ENCODE data around the gene DST.

DST gene

DNA sequence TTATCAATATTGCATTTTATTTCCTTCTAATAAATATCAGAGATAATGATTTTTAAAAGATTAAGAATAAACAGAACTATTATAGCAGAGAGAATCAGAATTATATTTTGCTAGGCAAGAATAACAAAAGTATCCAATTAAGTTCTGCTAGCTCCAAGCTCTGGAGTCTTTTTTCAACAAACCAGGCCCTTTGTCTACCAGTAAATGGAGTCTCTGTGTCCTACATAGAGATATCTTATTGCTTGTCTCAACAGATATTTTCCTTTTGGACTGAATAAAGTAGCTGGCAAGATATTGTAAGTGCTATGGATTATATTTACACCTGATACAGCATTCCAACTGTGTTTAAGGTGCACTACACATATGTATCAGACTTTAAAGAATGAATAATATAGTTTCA, 107.1 kb downstream of the DST start:
- no peak for DNase-seq

GRCh38 chr6:56534680-56535419, 107.8 kb downstream of the DST start:
- no peak for DNase-seq

- peak; percentile 65 for DNase-seq
Observed at GRCh38 chr6:56532766-56533551, 109.7 kb downstream of the DST start.

- DNase-seq = no peak
Observed at GRCh38 chr6:56531839-56532595, 110.7 kb downstream of the DST start.

- no peak for DNase-seq
Observed at GRCh38 chr6:56529594-56530191, 113.0 kb downstream of the DST start.

DNA sequence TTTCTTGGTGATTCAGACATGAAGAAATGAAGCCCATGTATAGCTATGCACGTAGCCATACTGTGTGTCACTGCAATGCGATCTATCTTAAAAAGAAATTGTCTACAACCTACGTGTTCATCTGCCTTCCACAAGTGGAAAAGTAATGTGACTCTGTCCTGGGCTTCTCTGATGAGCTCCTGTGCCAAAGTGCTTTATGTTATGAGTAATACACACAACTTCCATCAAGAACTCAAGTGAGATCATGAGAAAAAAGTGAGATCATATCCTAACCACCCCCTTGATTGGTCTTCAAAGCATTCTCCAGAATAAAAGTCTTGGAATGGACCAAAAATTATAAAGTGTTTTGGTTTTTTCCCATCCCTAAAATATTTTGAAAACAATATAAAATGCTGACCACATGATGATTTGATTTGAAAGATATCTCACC, 114.3 kb downstream of the DST start:
- DNase-seq = no peak

DNA sequence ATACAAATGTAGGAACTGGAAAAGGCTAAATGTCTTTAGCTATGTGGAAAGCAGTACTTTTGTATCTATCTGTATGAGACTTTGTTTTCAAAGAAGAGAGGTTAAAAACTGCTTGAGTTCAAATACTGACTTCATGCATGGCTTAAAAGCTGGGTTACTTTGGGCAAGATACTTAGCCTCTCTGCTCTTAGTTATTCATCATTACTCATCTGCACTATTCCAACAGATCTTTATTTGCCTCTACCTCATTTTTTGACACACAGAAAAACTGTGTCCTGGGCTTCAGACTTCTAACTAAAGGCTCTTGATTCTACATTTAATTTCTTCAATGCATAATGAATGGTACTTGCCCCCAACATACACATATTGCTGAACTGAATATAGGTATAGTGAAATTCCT, 114.8 kb downstream of the DST start:
- no peak for DNase-seq

DNA sequence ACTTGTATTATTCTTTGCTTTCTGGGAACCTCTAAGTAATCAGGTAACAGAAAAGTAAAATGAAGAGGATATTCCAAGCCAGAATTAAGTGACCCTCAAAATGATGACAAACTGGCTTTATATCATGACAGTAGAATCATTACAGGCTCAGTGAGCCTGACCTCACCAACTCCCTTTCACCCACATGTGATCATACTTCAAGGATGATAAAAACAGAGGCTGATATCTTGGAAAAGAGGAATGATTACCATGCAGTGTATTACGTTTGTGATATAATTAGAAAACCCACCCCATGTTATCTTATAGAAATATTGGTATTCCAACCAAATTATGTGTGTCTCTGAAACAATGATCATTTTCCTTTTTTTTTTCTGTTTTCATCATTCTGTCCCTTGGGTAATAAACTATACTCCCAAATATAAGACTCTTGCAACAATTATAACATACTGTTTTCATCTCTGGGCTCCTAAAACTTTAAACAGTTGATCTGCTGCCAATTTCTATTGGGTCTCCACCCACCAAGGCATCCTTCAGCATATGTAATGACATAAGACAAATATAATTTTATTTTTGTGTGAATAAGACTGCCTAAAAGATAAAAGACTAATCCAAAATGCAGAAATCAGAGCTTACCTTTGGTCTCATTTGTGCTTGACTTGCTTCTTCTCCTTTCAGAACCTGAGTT, 115.7 kb downstream of the DST start:
- DNase-seq = no peak

DNA sequence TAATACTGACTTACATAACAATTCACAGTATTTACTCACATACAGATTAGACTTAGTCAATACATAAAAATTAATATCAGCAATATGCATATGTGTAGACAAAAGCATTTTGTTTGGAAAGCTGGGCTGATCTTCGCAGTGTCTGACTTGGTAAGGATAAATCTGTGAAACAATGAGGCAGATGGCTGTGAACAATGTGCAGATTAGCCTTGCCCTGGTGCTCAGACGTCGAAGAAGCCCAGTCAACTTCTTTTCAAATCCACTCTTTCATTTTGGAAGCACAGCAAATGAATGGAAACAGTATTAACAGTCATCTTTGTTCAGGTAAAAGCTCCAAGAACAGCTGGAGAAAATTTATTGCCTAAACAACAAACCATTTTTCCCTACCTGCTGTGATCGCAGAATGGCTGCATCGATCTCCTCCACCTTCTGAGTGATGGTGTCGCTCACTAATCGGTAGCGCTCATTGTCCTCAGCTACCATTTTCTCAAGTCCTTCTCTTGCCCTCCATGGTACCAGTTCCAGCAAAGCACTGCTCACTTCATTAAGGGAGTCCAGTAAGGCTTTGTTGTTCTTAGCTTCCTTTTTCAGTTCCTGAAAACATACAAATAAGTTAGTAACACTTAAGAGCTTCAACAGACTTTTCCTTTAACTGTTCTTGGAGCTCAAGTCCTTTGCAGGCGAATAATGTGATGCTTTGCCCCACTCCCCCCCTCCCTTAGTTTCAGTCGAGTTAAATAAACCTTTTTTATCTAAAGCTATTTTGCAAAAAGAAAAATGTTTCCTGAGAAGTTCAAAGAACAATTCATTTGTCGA, 116.5 kb downstream of the DST start:
- DNase-seq = no peak

- DNase-seq = no peak
Observed at GRCh38 chr6:56524891-56525703, 117.6 kb downstream of the DST start.

- no peak for DNase-seq
Observed at GRCh38 chr6:56522495-56523270, 120.0 kb downstream of the DST start.

DNA sequence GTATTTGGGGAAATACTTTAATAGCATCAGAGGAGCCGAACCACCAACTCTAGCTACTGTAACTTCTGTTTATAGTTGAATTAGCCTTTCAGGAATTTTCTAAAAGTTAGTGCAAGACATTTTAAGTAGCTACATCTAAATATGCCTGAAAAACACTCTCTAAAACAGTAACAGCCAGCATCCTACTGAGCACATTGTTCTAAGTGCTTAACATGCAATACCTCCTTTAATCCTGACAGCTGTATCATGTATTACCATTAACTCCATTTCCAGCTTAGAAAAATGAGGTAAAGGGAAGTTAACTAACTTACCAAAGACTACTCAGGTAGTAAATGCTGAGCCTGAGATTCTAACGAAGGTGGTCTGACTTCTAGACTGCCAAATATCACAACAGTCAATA, 120.7 kb downstream of the DST start:
- no peak for DNase-seq

GRCh38 chr6:56521454-56521853, 121.2 kb downstream of the DST start:
- DNase-seq = no peak

GRCh38 chr6:56520218-56520617, 122.5 kb downstream of the DST start:
- no peak for DNase-seq

- DNase-seq = no peak
Observed at GRCh38 chr6:56518995-56519767, 123.5 kb downstream of the DST start.

- peak; percentile 21 for DNase-seq
Observed at GRCh38 chr6:56517155-56517745, 125.4 kb downstream of the DST start.

DNA sequence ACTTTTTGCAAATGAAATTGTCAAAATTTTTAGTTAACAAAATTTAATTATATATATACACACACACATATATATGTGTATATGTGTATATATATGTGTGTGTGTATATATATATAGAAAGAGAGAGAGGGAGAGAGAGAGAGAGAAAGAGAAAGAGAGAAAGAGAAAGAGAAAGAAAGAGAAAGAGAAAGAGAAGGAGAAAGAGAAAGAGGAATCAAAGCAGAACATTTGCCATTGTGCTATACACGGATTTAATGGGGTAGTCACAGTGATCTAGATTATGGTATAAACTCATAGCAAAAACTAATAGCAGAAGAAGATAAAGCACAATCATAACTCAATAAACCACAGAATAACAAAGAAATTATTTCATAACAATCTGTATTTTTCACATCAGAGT, 126.7 kb downstream of the DST start:
- DNase-seq = no peak

DNA sequence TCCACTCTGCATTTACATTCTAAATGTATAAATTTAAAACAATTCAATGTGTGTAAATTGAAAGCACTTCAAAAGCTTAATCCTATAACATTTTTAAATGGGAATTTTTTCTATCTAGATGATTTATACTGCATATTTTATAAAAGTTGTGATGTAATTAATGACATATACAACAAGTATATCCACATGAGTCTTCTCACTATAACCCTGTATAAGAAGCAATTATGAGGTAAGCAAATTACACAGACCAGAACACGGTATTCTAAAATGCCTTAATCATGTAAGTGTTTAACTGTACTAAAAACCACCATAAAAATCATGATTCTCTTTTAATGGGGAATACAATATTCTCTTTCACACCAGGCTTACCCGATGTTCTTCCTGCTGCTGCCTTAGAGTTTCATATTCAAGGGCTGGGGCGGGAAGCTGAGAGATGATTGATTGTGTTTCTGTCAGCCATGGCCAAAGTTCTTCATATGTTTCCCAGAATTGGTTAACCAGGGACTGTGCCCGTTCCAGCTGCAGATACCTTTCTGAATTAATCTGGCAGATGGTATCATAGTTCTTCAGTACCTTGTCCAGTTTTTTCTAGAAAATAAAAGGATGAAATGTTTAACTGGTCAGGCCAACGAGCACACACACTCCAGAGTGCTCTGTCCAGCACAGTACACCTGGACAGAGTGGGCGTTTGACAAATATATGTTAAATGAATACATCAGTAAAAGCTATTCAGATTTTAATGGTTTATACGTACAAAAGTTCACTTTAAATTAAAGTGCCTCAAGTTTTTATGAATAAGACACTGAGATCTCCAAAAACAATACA, 127.4 kb downstream of the DST start:
- no peak for DNase-seq

Data from DMS79 treated with DMSO at 0.1 percent for 48 hours (cell line).